GM18499 (cell line): ENCODE measurements around the gene CNMD.

Source experiments
- ATAC-seq: cut with Tn5 transposase; IDR thresholded peaks from one replicate; pipeline ENCODE4 v1.9.1; 2021; ENCODE audit warnings: moderate number of reproducible peaks; ENCODE audit not compliant: insufficient read depth, unreplicated experiment

Gene CNMD

GRCh38 chr13:52739468-52740071 is at the start of gene CNMD:
Gene CNMD, minus strand, starts transcription at chr13:52739820. Its CDS starts 119 bp downstream, at chr13:52739701.
- ATAC-seq: no peak

GRCh38 chr13:52788011-52788410 is 48.4 kb upstream of the CNMD start:
- no peak for ATAC-seq

- ATAC-seq: no peak
Measured at GRCh38 chr13:52787235-52787634, 47.6 kb upstream of the CNMD start.

GRCh38 chr13:52786766-52787165 is 47.1 kb upstream of the CNMD start:
- no peak for ATAC-seq

GRCh38 chr13:52785739-52786138 is 46.1 kb upstream of the CNMD start:
- ATAC-seq: no peak

- no peak for ATAC-seq
Measured at GRCh38 chr13:52784591-52785340, 45.1 kb upstream of the CNMD start.

- ATAC-seq: no peak
Measured at GRCh38 chr13:52783943-52784342, 44.3 kb upstream of the CNMD start.

- ATAC-seq: no peak
Measured at GRCh38 chr13:52782471-52783448, 43.1 kb upstream of the CNMD start.

- ATAC-seq: no peak
Measured at GRCh38 chr13:52780611-52781010, 41.0 kb upstream of the CNMD start.

- ATAC-seq: no peak
Measured at GRCh38 chr13:52780092-52780491, 40.5 kb upstream of the CNMD start.

- ATAC-seq: no peak
Measured at GRCh38 chr13:52779103-52779502, 39.5 kb upstream of the CNMD start.

- no peak for ATAC-seq
Measured at GRCh38 chr13:52776726-52777125, 37.1 kb upstream of the CNMD start.

GRCh38 chr13:52775511-52775910 is 35.9 kb upstream of the CNMD start:
- no peak for ATAC-seq

- ATAC-seq: no peak
Measured at GRCh38 chr13:52767949-52768516, 28.4 kb upstream of the CNMD start.

- no peak for ATAC-seq
Measured at GRCh38 chr13:52765611-52766390, 26.2 kb upstream of the CNMD start.

- ATAC-seq: no peak
Measured at GRCh38 chr13:52760077-52760476, 20.5 kb upstream of the CNMD start.

- no peak for ATAC-seq
Measured at GRCh38 chr13:52758114-52758513, 18.5 kb upstream of the CNMD start.

- no peak for ATAC-seq
Measured at GRCh38 chr13:52751196-52751595, 11.6 kb upstream of the CNMD start.

- ATAC-seq: no peak
Measured at GRCh38 chr13:52750713-52751112, 11.1 kb upstream of the CNMD start.

- ATAC-seq: no peak
Measured at GRCh38 chr13:52749419-52749818, 9.8 kb upstream of the CNMD start.
